Common myeloid progenitor, CD34-positive (primary cell): ENCODE data around the gene RNF214.
"Not testable (repeated sequence)": the region's sequence is repeated elsewhere in the genome, so short reads cannot be mapped to it uniquely, and the experiment has no call there.

Experiments
- CTCF ChIA-PET: fragments of 350-600 bp; sonication (Branson Sonifier 250); formaldehyde crosslinking; loops from one replicate; lab custom pipeline; 2021; ENCODE audit warnings: antibody characterized with exemption; lab: Charles Lee
- POLR2A ChIA-PET: fragments of 350-600 bp; sonication (Branson Sonifier 250); formaldehyde crosslinking; loops from one replicate; lab custom pipeline; 2021; ENCODE audit warnings: antibody characterized with exemption; lab: Charles Lee
- DNase-seq, 3 donors: peaks; one replicate each; pipeline versions ENCODE4 v3.0.0 to v3.0.0-alpha.2; 2013
- H3K27ac ChIP-seq, 2 experiments: 1 replicate in 1 of 2; 2 replicates in 1 of 2; pipeline ENCODE4 v1.7.0; 2013; ENCODE audit warnings: inconsistent platforms in 2 of 2, low read length in 2 of 2, mild to moderate bottlenecking in 2 of 2, low read depth in 1 of 2, moderate library complexity in 1 of 2; ENCODE audit not compliant: severe bottlenecking in 2 of 2, insufficient read depth in 1 of 2, poor library complexity in 1 of 2
- H3K27me3 ChIP-seq, 5 experiments: replicated peaks in 2 of 5; 1 replicate in 3 of 5; 2 replicates in 2 of 5; pipeline versions ENCODE4 v1.6.1 to v1.7.0; 2013; ENCODE audit warnings: low read length in 4 of 5, mild to moderate bottlenecking in 2 of 5, moderate library complexity in 2 of 5, inconsistent platforms in 1 of 5; ENCODE audit not compliant: insufficient read depth in 5 of 5, control insufficient read depth in 4 of 5
- H3K36me3 ChIP-seq, 4 experiments: 1 replicate in 2 of 4; 2 replicates in 2 of 4; pipeline versions ENCODE4 v1.6.1 to v1.7.0; 2013; ENCODE audit warnings: low read length in 3 of 4, control low read depth in 1 of 4, mild to moderate bottlenecking in 1 of 4; ENCODE audit not compliant: control insufficient read depth in 4 of 4, insufficient read depth in 4 of 4
- H3K4me1 ChIP-seq, 4 experiments: 1 replicate in 3 of 4; 2 replicates in 1 of 4; pipeline versions ENCODE4 v1.6.1 to v1.7.1; 2013; ENCODE audit warnings: low read length in 3 of 4, mild to moderate bottlenecking in 3 of 4, control low read depth in 1 of 4, inconsistent platforms in 1 of 4, moderate library complexity in 1 of 4; ENCODE audit not compliant: control insufficient read depth in 4 of 4, insufficient read depth in 4 of 4; ENCODE audit errors: control extremely low read depth in 1 of 4
- H3K4me3 ChIP-seq, 7 experiments: 1 replicate in 4 of 7; 2 replicates in 3 of 7; pipeline versions ENCODE4 v1.5.1 to v1.7.0; 2013; ENCODE audit warnings: mild to moderate bottlenecking in 7 of 7, low read length in 6 of 7, moderate library complexity in 6 of 7, inconsistent platforms in 2 of 7, low read depth in 2 of 7, control low read depth in 1 of 7; ENCODE audit not compliant: insufficient read depth in 4 of 7, control insufficient read depth in 1 of 7; ENCODE audit errors: extremely low read depth in 1 of 7
- H3K9me3 ChIP-seq, 5 experiments: 1 replicate in 4 of 5; 2 replicates in 1 of 5; pipeline versions ENCODE4 v1.6.1 to v1.7.1; 2013; ENCODE audit warnings: low read length in 4 of 5, mild to moderate bottlenecking in 2 of 5, inconsistent platforms in 1 of 5, low read depth in 1 of 5, moderate library complexity in 1 of 5; ENCODE audit not compliant: control insufficient read depth in 4 of 5, insufficient read depth in 2 of 5; ENCODE audit errors: control extremely low read depth in 1 of 5
- WGBS: methylation state at CpG from one replicate; pipeline ENCODE4 v1.1.5; 2013; ENCODE audit not compliant: insufficient coverage; 5-methylcytosine and 5-hydroxymethylcytosine counted together

Gene RNF214

DNA sequence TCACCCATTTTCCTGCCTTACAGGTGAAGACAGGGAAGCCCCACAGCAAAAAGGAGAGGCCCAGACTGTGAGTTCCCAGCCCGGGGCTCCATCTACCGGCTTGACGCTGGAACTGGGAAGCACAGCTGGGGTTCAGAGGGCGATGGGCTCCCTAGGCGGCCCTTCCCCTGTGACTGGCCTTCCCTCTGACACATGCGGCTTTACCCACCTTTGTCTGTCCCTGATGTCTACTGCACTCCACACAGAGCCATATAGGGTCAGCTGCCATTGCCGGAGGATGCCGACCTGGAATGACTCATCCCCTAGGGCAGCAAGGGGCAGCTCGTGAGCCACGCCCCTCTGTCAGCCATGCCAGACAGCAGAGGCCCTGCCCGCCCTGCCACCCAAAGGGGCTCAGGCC, 25.6 kb upstream of the RNF214 start:
- no CpG with 5 or more reads among the region's 11 CpGs for WGBS
- H3K9me3 ChIP-seq, H3K27me3 ChIP-seq, H3K27ac ChIP-seq, CTCF ChIA-PET, H3K4me3 ChIP-seq, DNase-seq, H3K4me1 ChIP-seq, POLR2A ChIA-PET: not testable (repeated sequence)
- peaks cover 1 to 23% (median 11%) of the 10 kb centered on the region in 4 experiments for H3K36me3 ChIP-seq

DNA sequence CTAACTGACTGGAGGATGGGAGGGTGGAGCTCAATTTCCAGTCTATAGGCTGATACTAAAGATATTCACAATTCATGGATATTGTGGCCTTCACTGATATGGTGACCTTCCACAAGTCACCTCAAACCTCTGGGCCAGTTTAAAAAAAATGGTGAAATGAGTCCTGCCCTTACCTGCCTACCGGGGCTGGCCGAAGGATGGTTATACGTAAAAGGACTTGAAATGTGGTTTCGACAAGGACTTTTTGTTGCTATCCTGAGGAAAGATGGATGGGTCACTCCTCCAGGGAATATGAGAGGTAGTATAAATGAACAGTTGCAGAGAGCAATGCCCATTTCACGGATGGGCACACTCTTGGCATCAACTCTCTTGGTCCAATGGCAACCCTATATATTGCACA, 25.0 kb upstream of the RNF214 start:
- DNase-seq, CTCF ChIA-PET, H3K4me1 ChIP-seq, H3K27ac ChIP-seq, H3K4me3 ChIP-seq, POLR2A ChIA-PET, H3K27me3 ChIP-seq, H3K9me3 ChIP-seq: not testable (repeated sequence)
- WGBS: 85% methylated on average over 4 of the region's 5 CpGs
- peaks cover 2 to 23% (median 11%) of the 10 kb centered on the region in 4 experiments for H3K36me3 ChIP-seq

DNA sequence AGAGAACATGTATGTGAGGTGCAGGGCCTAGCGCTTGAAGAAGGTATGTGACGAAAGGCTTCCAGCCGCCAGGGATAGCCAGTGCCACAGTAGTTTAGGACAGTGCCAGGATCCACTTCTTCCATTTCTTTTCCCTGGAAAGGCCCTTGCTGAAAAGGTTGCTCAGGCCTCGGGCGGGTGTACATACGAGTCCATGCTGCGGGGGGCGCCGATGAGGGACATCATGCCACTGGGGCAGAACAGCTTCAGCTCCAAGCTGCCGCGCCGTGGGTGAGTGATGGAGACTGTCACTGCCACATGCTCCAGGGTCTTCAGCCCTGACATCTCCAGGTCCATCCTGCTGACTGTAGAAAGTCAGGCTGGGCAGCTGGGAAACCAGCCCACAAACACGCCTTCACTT, 23.8 kb upstream of the RNF214 start:
- H3K27me3 ChIP-seq, H3K4me3 ChIP-seq, CTCF ChIA-PET, DNase-seq, H3K27ac ChIP-seq, H3K9me3 ChIP-seq, H3K4me1 ChIP-seq, POLR2A ChIA-PET: not testable (repeated sequence)
- WGBS: 100% methylated on average over 1 of the region's 13 CpGs
- H3K36me3 ChIP-seq: peaks cover 7 to 26% (median 19%) of the 10 kb centered on the region in 4 experiments

DNA sequence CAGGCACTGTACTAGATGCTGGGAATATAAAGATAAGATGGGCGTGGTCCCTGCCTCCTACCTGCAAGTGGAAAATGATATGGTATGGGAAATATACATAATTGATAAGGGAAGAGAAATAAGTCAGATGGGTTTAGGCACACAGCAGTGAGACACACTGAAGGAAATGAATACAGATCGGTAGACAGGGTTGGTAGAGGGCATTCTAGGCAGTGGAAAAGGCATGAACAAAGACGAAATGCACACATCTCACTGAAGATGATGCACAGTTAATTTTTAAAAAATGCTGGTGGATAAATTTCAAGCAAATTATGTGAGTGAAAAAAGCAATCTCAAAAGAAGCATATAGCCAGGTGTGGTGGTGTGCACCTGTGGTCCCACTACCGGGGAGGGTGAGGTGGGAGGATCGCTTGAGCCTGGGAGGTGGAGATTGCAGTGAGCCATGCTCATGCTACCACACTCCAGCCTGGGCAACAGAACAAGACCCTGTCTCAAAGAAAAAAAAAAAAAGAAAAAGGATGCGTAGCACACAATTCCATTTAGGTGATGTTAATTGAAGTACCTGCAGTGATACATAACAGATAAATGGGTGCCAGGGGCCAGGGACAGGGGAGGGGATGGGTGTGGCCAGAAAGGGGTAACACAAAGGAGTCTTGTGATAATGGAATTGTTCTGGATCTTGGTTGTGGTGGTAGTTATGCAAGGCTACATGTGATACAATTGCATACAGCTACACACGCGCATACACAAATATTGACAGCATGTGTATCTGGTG, 22.9 kb upstream of the RNF214 start:
- DNase-seq, H3K4me3 ChIP-seq, H3K9me3 ChIP-seq, CTCF ChIA-PET, H3K4me1 ChIP-seq, H3K27ac ChIP-seq, H3K27me3 ChIP-seq: not testable (repeated sequence)
- 93% methylated on average over 5 of the region's 8 CpGs for WGBS
- H3K36me3 ChIP-seq: peaks cover 8 to 28% (median 19%) of the 10 kb centered on the region in 4 experiments
- POLR2A ChIA-PET: interaction anchor here (0.5 kb wide), 1 partner anchor 35 kb away, joined by 3 read pairs; no protein-coding TSS in a partner anchor

DNA sequence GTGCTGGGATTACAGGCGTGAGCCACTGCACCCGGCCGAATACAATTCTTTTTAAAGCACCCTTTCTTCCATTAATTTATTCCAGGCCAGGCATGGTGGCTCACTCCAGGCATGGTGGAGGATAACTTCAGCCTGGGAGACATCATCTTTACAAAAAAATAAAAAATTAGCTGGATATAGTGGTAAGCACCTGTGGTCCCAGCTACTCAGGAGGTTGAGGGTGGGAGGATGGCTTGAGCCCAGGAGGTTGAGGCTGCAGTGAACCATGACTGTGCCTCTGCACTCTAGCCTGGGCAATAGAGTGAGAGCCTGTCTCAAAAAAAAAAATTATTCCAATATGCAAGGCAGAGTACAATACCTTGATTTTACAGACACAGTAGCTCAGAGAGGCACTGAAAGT, 21.9 kb upstream of the RNF214 start:
- DNase-seq: no peak
- POLR2A ChIA-PET: interaction anchor here (0.5 kb wide), 1 partner anchor 36 kb away, joined by 3 read pairs; no protein-coding TSS in a partner anchor
- no peaks in the 10 kb centered on the region for H3K4me1 ChIP-seq
- H3K27me3 ChIP-seq: no peaks in the 10 kb centered on the region
- no peak overlapping the region for H3K4me3 ChIP-seq
- 100% methylated on average over 1 of the region's 3 CpGs for WGBS
- peaks cover 7 to 24% (median 14%) of the 10 kb centered on the region in 4 experiments for H3K36me3 ChIP-seq
- no peak overlapping the region for H3K27ac ChIP-seq
- H3K9me3 ChIP-seq: no peaks in the 10 kb centered on the region
- CTCF ChIA-PET: interaction anchor here (1.0 to 4.4 kb wide), 7 partner anchors 10 to 44 kb away, joined by 3 to 15 read pairs (median 8); no protein-coding TSS in a partner anchor

DNA sequence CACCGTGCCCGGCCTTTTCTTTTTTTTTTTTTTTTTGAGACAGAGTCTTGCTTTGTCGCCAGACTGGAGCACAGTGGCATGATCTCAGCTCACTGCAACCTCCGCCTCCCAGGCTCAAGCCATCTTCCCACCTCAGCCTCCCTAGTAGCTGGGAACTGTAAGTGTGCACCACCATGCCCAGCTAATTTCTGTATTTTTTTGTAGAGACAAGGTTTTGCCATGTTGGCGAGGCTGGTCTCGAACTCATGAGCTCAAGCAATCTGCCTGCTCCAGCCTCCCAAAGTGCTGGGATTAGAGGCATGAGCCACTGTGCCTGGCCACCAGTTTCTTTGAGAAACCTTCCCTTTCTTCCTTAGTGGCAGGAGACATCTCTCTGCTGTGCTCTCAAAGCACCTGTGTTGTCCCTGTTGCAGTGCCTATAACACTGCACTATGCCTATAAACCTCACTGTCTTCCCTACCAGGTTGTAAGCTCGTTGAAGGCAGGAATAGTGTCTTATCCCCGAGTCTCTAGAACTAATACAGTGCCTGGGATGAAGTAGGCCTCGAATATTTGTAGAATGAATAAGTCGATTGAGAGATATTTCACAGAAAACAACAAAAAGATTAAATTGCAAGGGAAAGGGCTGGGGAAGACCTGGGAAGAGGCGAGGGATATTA, 19.6 kb upstream of the RNF214 start:
- DNase-seq: no peak
- no peaks in the 10 kb centered on the region for H3K9me3 ChIP-seq
- no peaks in the 10 kb centered on the region for H3K27me3 ChIP-seq
- H3K4me3 ChIP-seq: no peak overlapping the region
- CTCF ChIA-PET: interaction anchor here (0.7 to 4.4 kb wide), 5 partner anchors 14 to 31 kb away, joined by 3 to 15 read pairs (median 4); no protein-coding TSS in a partner anchor
- WGBS: 96% methylated on average over 8 of the region's 11 CpGs
- POLR2A ChIA-PET: interaction anchor here (0.7 kb wide), 1 partner anchor 293 kb away, joined by 3 read pairs; no protein-coding TSS in a partner anchor
- H3K27ac ChIP-seq: no peak overlapping the region
- no peaks in the 10 kb centered on the region for H3K4me1 ChIP-seq
- peaks cover 8 to 43% (median 31%) of the 10 kb centered on the region in 4 experiments for H3K36me3 ChIP-seq
